RKO (cell line): Measurements from ENCODE around the gene CTBP1.
"Not testable (repeated sequence)": the region's sequence is repeated elsewhere in the genome, so short reads cannot be mapped to it uniquely, and the experiment has no call there.

Experiments used
- DNase-seq: peaks from one replicate; pipeline ENCODE4 v3.0.0-alpha.2; 2016; ENCODE audit warnings: low spot score

CTBP1 gene

GRCh38 chr4:1237981-1238675, 10.8 kb downstream of the CTBP1 start:
- DNase-seq: no peak

DNA sequence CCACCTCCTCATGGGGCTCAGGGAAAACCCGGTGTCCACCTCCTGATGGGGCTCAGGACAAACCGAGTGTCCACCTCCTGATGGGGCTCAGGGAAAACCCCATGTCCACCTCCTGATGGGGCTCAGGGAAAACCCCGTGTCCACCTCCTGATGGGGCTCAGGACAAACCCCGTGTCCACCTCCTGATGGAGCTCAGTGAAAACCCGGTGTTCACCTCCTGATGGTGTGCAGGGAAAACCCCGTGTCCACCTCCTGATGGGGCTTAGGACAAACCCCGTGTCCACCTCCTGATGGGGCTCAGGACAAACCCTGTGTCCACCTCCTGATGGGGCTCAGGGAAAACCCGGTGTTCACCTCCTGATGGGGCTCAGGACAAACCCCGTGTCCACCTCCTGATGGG, 11.7 kb downstream of the CTBP1 start:
- not testable (repeated sequence) for DNase-seq

DNA sequence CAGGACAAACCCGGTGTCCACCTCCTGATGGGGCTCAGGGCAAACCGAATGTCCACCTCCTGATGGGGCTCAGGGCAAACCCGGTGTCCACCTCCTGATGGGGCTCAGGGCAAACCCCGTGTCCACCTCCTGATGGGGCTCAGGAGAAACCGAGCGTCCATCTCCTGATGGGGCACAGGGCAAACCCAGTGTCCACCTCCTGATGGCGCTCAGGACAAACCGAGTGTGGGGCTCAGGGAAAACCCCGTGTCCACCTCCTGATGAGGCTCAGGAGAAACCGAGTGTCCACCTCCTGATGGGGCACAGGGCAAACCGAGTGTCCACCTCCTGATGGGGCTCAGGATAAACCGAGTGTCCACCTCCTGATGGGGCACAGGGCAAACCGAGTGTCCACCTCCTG, 12.1 kb downstream of the CTBP1 start:
- not testable (repeated sequence) for DNase-seq

- DNase-seq: no peak
Measured at GRCh38 chr4:1236103-1236641, 12.8 kb downstream of the CTBP1 start.

GRCh38 chr4:1235381-1236102, 13.4 kb downstream of the CTBP1 start:
- no peak for DNase-seq

- DNase-seq: no peak
Measured at GRCh38 chr4:1234811-1235292, 14.1 kb downstream of the CTBP1 start.

DNA sequence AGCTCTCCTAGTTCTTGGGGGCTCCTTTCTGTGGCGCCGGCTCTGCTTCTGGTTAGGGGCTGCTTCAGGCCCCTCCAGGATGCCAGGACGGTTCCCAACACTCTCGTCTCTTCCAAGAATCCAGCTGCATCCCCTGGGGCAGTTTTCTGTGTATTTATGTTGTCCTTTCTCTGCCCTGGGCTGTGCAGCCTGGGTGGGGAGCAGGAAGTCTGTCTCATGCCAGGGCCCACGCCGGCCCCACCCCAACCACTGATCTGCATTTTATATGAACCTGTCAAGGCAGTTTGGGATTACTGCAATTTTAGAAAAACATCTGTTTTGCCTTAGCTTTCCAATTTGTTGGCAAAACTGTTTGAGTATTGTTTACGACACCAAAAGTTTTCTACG, 14.6 kb downstream of the CTBP1 start:
- DNase-seq: no peak

DNA sequence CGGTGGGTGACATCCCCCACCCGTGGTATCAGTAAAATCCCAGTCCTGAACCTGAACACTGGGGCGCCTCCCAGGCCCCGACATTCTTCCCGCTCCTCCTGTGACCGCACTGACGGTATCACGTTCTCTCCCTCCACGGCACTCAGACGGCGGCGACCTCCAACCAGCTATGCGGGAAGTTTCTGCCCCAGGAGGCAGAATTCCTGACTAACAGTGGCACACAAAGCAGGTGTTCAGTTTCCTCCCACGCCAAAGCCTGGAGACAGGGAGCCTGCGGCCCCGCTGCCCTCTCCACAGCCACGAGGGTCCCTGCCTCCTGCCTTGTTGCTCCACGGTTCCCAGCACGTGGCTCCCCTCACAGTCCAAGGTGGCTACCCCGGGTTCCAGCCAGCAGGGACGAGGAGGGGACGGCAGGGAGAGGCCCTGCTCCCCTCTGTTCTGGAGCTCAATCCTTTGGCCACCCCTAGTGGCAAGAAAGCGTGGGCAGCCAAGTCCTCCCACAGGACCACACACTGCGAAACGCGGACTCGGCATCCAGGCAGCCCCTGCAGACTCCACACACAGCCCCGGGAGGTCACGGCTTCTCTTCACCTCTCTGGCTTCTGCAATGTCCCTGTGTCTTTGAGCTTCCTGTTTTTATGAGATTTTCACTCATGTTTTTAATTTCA, 15.2 kb downstream of the CTBP1 start:
- DNase-seq: no peak

DNA sequence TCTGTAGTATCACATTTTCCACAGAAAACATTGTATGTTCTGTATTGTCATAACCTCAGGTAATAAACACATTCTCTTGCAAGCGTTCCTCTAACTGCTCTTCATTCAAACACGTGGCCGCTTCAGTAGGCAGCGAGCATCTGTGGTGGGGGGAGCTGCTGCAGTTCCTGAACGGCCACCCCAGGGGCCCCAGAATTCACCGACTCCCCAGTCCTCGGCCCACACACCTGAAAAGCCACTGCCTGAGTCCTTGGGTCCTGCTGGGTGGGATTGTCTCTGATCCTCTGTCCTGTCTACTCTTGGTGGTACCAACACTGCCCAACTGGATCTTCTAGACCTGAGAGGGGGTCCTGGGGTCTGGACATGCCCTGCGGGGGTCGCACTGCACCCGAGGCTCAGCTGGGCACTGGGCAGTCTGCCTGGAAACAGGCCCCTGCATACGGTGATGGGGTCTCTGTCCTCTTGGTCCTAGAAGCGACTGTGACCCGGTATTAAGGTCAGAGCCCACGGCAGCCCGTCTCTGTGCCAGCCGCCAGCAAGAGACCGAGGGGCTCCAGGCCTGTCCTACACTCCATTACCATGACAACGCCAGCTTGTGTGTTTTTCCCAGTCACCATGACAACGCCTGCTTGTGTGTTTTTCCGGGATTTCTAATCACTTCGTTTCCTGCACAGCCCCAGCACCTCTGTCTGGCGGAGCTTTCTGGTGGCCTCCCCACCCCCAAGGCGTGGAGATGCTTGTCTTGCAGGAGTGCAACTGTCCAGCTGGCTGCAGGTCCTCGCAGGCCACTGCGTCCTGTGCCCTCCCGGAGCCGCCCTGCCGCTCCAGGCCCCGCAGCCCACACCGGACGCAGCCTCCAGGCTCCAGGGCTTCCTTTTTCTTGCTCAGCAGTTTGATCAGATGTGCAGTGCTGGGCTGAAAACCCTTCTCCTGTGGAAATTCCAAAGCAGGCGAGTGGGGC, 16.0 kb downstream of the CTBP1 start:
- no peak for DNase-seq

DNA sequence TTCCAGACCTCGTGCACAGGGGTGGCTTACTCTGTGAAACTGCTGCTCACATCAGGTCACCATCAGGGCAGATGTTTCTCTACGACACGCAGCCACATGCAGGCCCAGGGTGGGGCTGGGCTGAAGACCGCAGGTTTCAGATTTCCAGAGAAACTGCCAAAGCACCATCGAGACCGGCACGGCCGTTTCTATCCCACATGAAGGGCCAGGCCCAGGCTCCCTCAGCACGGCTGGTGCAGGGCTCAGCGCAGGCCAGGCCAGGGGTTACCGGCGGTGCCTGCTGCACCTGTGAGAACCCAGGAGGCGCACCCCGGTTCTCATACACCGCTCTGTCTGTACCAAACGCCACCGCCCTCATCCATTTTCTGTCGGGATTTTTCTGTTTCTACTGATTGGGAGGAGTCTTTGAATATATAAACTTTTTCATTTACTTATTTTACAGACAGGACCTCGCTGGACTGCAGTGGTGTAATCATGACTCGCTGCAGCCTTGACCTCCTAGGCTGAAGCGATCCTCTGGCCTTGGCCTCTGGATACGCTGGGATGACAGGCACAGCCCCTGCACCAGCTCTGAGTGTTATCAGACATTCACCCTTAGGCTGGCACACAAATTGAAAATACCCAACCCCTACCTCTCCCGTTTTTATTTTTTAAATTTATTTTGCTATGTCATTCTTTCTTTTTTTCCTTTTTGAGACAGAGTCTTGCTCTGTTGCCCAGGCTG, 17.1 kb downstream of the CTBP1 start:
- no peak for DNase-seq

GRCh38 chr4:1230971-1231636, 17.8 kb downstream of the CTBP1 start:
- no peak for DNase-seq

- no peak for DNase-seq
Measured at GRCh38 chr4:1230316-1230715, 18.6 kb downstream of the CTBP1 start.

- no peak for DNase-seq
Measured at GRCh38 chr4:1229117-1229849, 19.6 kb downstream of the CTBP1 start.

- DNase-seq: no peak
Measured at GRCh38 chr4:1227816-1228215, 21.1 kb downstream of the CTBP1 start.

GRCh38 chr4:1226598-1226997, 22.3 kb downstream of the CTBP1 start:
- DNase-seq: no peak

DNA sequence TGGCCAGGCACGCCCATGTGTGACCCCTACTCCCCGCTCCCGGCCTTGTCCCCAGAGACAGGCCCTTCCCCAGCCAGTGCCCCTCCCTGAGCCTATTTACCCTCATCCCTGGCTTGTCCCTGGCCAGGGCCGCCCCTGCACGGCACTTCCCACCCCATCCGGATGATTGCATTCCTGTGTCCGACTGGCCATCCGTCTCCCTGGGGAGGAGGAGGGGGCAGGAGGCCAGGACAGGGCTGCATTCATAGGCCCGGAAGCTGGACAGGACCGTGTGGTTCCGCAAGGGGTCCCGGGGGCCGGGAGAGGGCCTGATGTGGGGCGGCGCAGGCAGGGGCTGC, 22.8 kb downstream of the CTBP1 start:
- DNase-seq: no peak

DNA sequence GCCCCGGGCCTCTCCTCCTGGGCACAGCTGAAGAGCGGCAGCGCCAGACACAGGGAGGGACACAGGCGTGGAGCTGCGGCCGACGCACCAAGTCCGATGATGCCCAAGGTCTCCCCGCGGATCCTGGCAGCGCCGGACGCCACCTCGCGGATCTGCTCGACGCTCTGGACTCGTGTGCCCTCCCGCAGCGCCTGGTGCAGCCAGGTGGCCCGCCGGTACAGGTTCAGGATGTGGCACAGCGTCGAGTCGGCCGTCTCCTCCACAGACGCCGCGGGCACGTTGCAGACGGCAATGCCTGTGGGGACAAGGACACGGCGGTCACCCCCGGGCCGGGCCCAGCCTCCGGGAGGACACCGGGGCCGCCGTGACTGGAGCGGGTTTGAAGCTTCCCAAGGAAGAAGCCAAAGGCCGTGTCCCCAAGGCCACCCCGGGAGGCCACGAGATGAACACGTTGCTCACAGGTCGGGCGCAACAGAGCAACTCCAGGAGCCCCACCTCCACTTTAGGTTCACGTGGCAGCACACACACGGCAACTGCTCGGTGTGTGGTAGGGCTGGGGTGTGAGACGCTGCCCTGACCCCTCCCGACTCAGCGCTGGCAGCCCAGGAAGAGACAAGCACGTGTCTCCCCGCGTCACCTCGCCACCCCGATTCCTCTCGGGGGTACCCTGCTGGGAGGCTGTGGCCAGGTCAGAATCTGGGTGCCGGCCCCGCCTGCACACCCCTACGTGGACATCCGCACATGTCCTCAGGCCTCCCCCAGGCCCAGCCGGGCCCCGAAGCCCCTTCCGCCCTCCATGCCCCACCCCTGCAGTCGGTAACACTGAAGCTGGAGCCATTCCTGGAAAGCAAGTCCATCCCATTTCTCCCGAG, 23.4 kb downstream of the CTBP1 start:
- no peak for DNase-seq

- no peak for DNase-seq
Measured at GRCh38 chr4:1223841-1224809, 24.8 kb downstream of the CTBP1 start.
